GM18861 (cell line): ENCODE data around the gene BOLA3.
"Not testable (repeated sequence)": the region's sequence is repeated elsewhere in the genome, so short reads cannot be mapped to it uniquely, and the experiment has no call there.

Source experiments
- ATAC-seq: cut with Tn5 transposase; IDR thresholded peaks from one replicate; pipeline ENCODE4 v1.9.1; 2021; ENCODE audit not compliant: unreplicated experiment

BOLA3 gene

GRCh38 chr2:74105413-74105812 is 42.3 kb downstream of the BOLA3 start:
- no peak for ATAC-seq

- no peak for ATAC-seq
These were observed 42.9 kb downstream of the BOLA3 start for GRCh38 chr2:74104839-74105238.

- ATAC-seq, result no peak
These were observed 43.9 kb downstream of the BOLA3 start for GRCh38 chr2:74103763-74104162.

GRCh38 chr2:74102516-74102915 is 45.2 kb downstream of the BOLA3 start:
- no peak for ATAC-seq

GRCh38 chr2:74101574-74102300 is 46.0 kb downstream of the BOLA3 start:
- no peak for ATAC-seq

- ATAC-seq, result no peak
These were observed 47.2 kb downstream of the BOLA3 start for GRCh38 chr2:74100254-74101216.

- no peak for ATAC-seq
These were observed 47.9 kb downstream of the BOLA3 start for GRCh38 chr2:74099835-74100234.

- no peak for ATAC-seq
These were observed 48.4 kb downstream of the BOLA3 start for GRCh38 chr2:74099271-74099670.

GRCh38 chr2:74097574-74097973 is 50.1 kb downstream of the BOLA3 start:
- ATAC-seq, result no peak

- no peak for ATAC-seq
These were observed 51.7 kb downstream of the BOLA3 start for GRCh38 chr2:74096052-74096451.

- no peak for ATAC-seq
These were observed 52.1 kb downstream of the BOLA3 start for GRCh38 chr2:74095632-74096031.

- ATAC-seq, result no peak
These were observed 53.4 kb downstream of the BOLA3 start for GRCh38 chr2:74094291-74094690.

- ATAC-seq, result no peak
These were observed 53.9 kb downstream of the BOLA3 start for GRCh38 chr2:74093840-74094239.

- ATAC-seq, result no peak
These were observed 54.3 kb downstream of the BOLA3 start for GRCh38 chr2:74093426-74093825.

- no peak for ATAC-seq
These were observed 55.4 kb downstream of the BOLA3 start for GRCh38 chr2:74092275-74092674.

- ATAC-seq, result no peak
These were observed 56.3 kb downstream of the BOLA3 start for GRCh38 chr2:74091391-74091790.

GRCh38 chr2:74089816-74090745 is 57.6 kb downstream of the BOLA3 start:
- no peak for ATAC-seq

GRCh38 chr2:74088676-74089075 is 59.0 kb downstream of the BOLA3 start:
- not testable (repeated sequence) for ATAC-seq

GRCh38 chr2:74087696-74088095 is 60.0 kb downstream of the BOLA3 start:
- ATAC-seq, result no peak

- no peak for ATAC-seq
These were observed 61.7 kb downstream of the BOLA3 start for GRCh38 chr2:74086021-74086420.
